ENCODE results near the gene SLC10A4.

Gene SLC10A4

GRCh38 chr4:48470137-48470536 lies 13.0 kb upstream of the SLC10A4 start:
- TF ChIP-seq CTCF (conservative IDR thresholded peaks at IDR 0.05; ENCODE audit: control insufficient read depth, insufficient read depth, low read depth, low read length), result no peak
- no peak overlapping the region for H3K4me3 ChIP-seq (ENCODE audit: control insufficient read depth, low read depth, low read length)
- DNase-seq (ENCODE audit: low read depth), result no peak

GRCh38 chr4:48470570-48470969 lies 12.6 kb upstream of the SLC10A4 start:
- no peak for DNase-seq (ENCODE audit: low read depth)
- H3K4me3 ChIP-seq (ENCODE audit: control insufficient read depth, low read depth, low read length), result no peak overlapping the region
- no peak for TF ChIP-seq CTCF (conservative IDR thresholded peaks at IDR 0.05; ENCODE audit: control insufficient read depth, insufficient read depth, low read depth, low read length)

- no peak overlapping the region for H3K4me3 ChIP-seq (ENCODE audit: control insufficient read depth, low read depth, low read length)
- TF ChIP-seq CTCF (conservative IDR thresholded peaks at IDR 0.05; ENCODE audit: control insufficient read depth, insufficient read depth, low read depth, low read length), result no peak
- DNase-seq (ENCODE audit: low read depth), result no peak
Measured at GRCh38 chr4:48472794-48473193, 10.3 kb upstream of the SLC10A4 start.

- TF ChIP-seq CTCF (conservative IDR thresholded peaks at IDR 0.05; ENCODE audit: control insufficient read depth, insufficient read depth, low read depth, low read length), result no peak
- H3K4me3 ChIP-seq (ENCODE audit: control insufficient read depth, low read depth, low read length), result no peak overlapping the region
- DNase-seq (ENCODE audit: low read depth), result no peak
Measured at GRCh38 chr4:48475770-48476169, 7.4 kb upstream of the SLC10A4 start.

- TF ChIP-seq CTCF (conservative IDR thresholded peaks at IDR 0.05; ENCODE audit: control insufficient read depth, insufficient read depth, low read depth, low read length), result no peak
- DNase-seq (ENCODE audit: low read depth), result no peak
- no peak overlapping the region for H3K4me3 ChIP-seq (ENCODE audit: control insufficient read depth, low read depth, low read length)
Measured at GRCh38 chr4:48478273-48478672, 4.9 kb upstream of the SLC10A4 start.

GRCh38 chr4:48481581-48481980 lies 1.6 kb upstream of the SLC10A4 start:
- TF ChIP-seq CTCF (conservative IDR thresholded peaks at IDR 0.05; ENCODE audit: control insufficient read depth, insufficient read depth, low read depth, low read length), result no peak

More at GRCh38 chr4:48481581-48481980, 1.6 kb upstream of the SLC10A4 start:
- DNase-seq (ENCODE audit: low read depth), result no peak
- no peak overlapping the region for H3K4me3 ChIP-seq (ENCODE audit: control insufficient read depth, low read depth, low read length)
